OCI-LY7 (cell line): ENCODE data around the gene MRPL48. TPM values are rescaled to one million over a fixed set of nuclear protein-coding genes. Genes with fewer than 3 reads are reported as not detected.

Experiments used
- Bru-seq: library from RNA; stranded (reverse); fragments of 400-500 nt; gene quantifications from one replicate; lab custom pipeline; 2021; lab: Mats Ljungman, UMichigan
- BruChase-seq, 2 experiments: library from RNA; stranded (reverse); fragments of 400-500 nt; gene quantifications; one replicate each; lab custom pipeline; 2021; lab: Mats Ljungman, UMichigan
- BruUV-seq: library from RNA; stranded (reverse); fragments of 400-500 nt; replicated peaks from 2 replicates; lab custom pipeline; 2021; lab: Mats Ljungman, UMichigan
- CTCF ChIA-PET: fragments of 300-600 bp; sonication (Branson Sonifier 250); formaldehyde crosslinking; loops from one replicate; lab custom pipeline; 2022; ENCODE audit warnings: antibody characterized with exemption; ENCODE audit not compliant: unreplicated experiment; lab: Charles Lee
- POLR2A ChIA-PET: fragments of 300-600 bp; sonication (Branson Sonifier 250); formaldehyde crosslinking; loops from one replicate; lab custom pipeline; 2022; ENCODE audit warnings: antibody characterized with exemption; lab: Charles Lee
- DNase-seq: peaks from one replicate; pipeline ENCODE4 v3.0.0-alpha.2; 2015; ENCODE audit warnings: low spot score
- H2AFZ ChIP-seq: fragments of 200-600 bp; sonication (generic), shearing (Covaris generic); 2 replicates; pipeline ENCODE4 v1.6.1; 2014; ENCODE audit warnings: mild to moderate bottlenecking, antibody characterized with exemption, low read length, moderate library complexity
- H3K27ac ChIP-seq: fragments of 200-600 bp; sonication (generic); 2 replicates; pipeline ENCODE4 v1.5.1; 2014; ENCODE audit warnings: mixed run types, low read depth, mild to moderate bottlenecking, moderate library complexity, low read length, inconsistent platforms; ENCODE audit not compliant: poor library complexity, severe bottlenecking
- H3K36me3 ChIP-seq: fragments of 200-600 bp; sonication (generic); 2 replicates; pipeline ENCODE4 v1.6.1; 2014; ENCODE audit warnings: mild to moderate bottlenecking, antibody characterized with exemption, low read length, moderate library complexity, mixed read lengths; ENCODE audit not compliant: insufficient read depth
- H3K4me1 ChIP-seq: fragments of 200-600 bp; sonication (generic); 2 replicates; pipeline ENCODE4 v1.5.1; 2014; ENCODE audit warnings: mild to moderate bottlenecking, low read length; ENCODE audit not compliant: insufficient read depth, poor library complexity, severe bottlenecking
- H3K4me2 ChIP-seq: fragments of 200-600 bp; sonication (generic); 2 replicates; pipeline ENCODE4 v1.6.1; 2014; ENCODE audit warnings: mild to moderate bottlenecking, low read length
- H3K4me3 ChIP-seq: fragments of 200-600 bp; sonication (generic); 2 replicates; pipeline ENCODE4 v1.5.1; 2014; ENCODE audit warnings: mild to moderate bottlenecking, low read depth, low read length; ENCODE audit not compliant: poor library complexity, severe bottlenecking
- H3K79me2 ChIP-seq: fragments of 200-600 bp; sonication (generic); 2 replicates; pipeline ENCODE4 v1.6.1; 2016; ENCODE audit warnings: low read depth, mild to moderate bottlenecking, low read length, moderate library complexity, mixed read lengths; ENCODE audit not compliant: insufficient read depth
- H3K9me2 ChIP-seq: fragments of 200-600 bp; sonication (generic); 2 replicates; pipeline ENCODE4 v1.6.1; 2016; ENCODE audit warnings: mild to moderate bottlenecking, low read length, mixed read lengths; ENCODE audit not compliant: insufficient read depth
- H3K9me3 ChIP-seq: fragments of 200-600 bp; sonication (generic); 2 replicates; pipeline ENCODE4 v1.6.1; 2014; ENCODE audit warnings: mild to moderate bottlenecking, mixed run types, low read length, mixed read lengths
- H4K20me1 ChIP-seq: fragments of 200-600 bp; sonication (generic); 2 replicates; pipeline ENCODE4 v1.6.1; 2014; ENCODE audit warnings: mild to moderate bottlenecking, antibody characterized with exemption, low read length, moderate library complexity, mixed read lengths; ENCODE audit not compliant: insufficient read depth
- CTCF ChIP-seq: fragments of 200-600 bp; sonication (generic); conservative IDR thresholded peaks from 2 replicates; pipeline ENCODE4 v1.5.1; 2014; ENCODE audit warnings: mild to moderate bottlenecking, antibody characterized with exemption, low read length, moderate library complexity, mixed read lengths
- EZH2phosphoT487 ChIP-seq: fragments of 200-600 bp; sonication (generic); IDR thresholded peaks from 2 replicates; pipeline ENCODE4 v1.6.1; 2018; ENCODE audit warnings: low read depth, borderline replicate concordance, mild to moderate bottlenecking, mixed run types, antibody characterized with exemption, low read length, moderate library complexity, mixed read lengths
- intact Hi-C: fragments of 100-400 bp; cut with micrococcal nuclease; formaldehyde crosslinking; loops from one replicate; pipeline ENCODE4 v1.10.0; 2022; ENCODE audit not compliant: unreplicated experiment
- long read RNA-seq: library from polyadenylated mRNA; stranded (forward); transcript quantifications from one replicate; pipeline ENCODE4 v2.0.0, GENCODE V29; 2022
- total RNA-seq, 2 experiments: library from RNA; depleted of rRNA in 1 of 2; stranded (reverse); fragments of >200 nt in 1 of 2; shearing (Covaris generic) in 1 of 2; gene quantifications; 2 replicates each; pipeline ENCODE4 v1.2.3, GENCODE V29; 2014 to 2022

Gene MRPL48
- total RNA-seq (2014; rRNA removed; shearing (Covaris generic)) (167 and 180 TPM in 2 replicates), total RNA-seq (2022) (63.9 and 64.4 TPM in 2 replicates), Bru-seq, nascent RNA (percentile 72 among the genes with signal in this experiment), BruChase-seq, experiment 1, labeled RNA remaining after a 6-hour chase (percentile 73 among the genes with signal in this experiment), BruChase-seq, experiment 2, labeled RNA remaining after a 2-hour chase (percentile 66 among the genes with signal in this experiment)
- long read RNA-seq, transcript MRPL48-201 (8 exons, 1,536 nt), result major isoform, 85 of 117 reads
- long read RNA-seq, partial matches to known transcripts, result 3 of 117 reads
- long read RNA-seq, other reads (novel, unspliced or antisense), result 24 of 117 reads

- Histone ChIP-seq H3K9me2 (no peaks in the 10 kb centered on the region), H4K20me1 (no peaks in the 10 kb centered on the region), H2AFZ (peak within 1 kb of the TSS; percentile 86), H3K36me3 (peaks cover 11% of the 10 kb centered on the region; the same call in 1 of the 2 replicates), H3K27ac (peak within 1 kb of the TSS; percentile 92), H3K9me3 (no peaks in the 10 kb centered on the region), H3K4me3 (peak within 1 kb of the TSS; percentile 77), H3K4me2 (peak within 1 kb of the TSS; percentile 90), H3K79me2 (peaks cover 39% of the 10 kb centered on the region), H3K4me1 (peaks cover 49% of the 10 kb centered on the region)
- DNase-seq, result peak; percentile 92
- CTCF ChIA-PET, result no interaction called here
- intact Hi-C loops, result loop anchor here (1.0 to 10.0 kb wide), 3 partner anchors 27 to 197 kb away; partner anchors contain the start of genes COA4, PAAF1, RAB6A and UCP2
- POLR2A ChIA-PET, result interaction anchor here (0.6 to 2.1 kb wide), 14 partner anchors 8 to 1545 kb away, joined by 3 to 17 read pairs (median 4); partner anchors contain the start of gene RAB6A
- TF ChIP-seq CTCF (no peak), EZH2phosphoT487 (no peak)
- BruUV-seq, result TSS peak; percentile 97
Measured at GRCh38 chr11:73787643-73788558, at the start of gene MRPL48. Gene MRPL48, plus strand, starts transcription at chr11:73787874. Its CDS starts 98 bp downstream, at chr11:73787972.

- DNase-seq, result no peak
- no TSS peak for BruUV-seq
- Histone ChIP-seq H3K9me3 (no peaks in the 10 kb centered on the region), H3K36me3 (peaks cover 4% of the 10 kb centered on the region; the same call in 1 of the 2 replicates), H3K9me2 (no peaks in the 10 kb centered on the region), H3K4me1 (no peaks in the 10 kb centered on the region), H4K20me1 (no peaks in the 10 kb centered on the region), H3K79me2 (peaks cover 41% of the 10 kb centered on the region; the same call in 1 of the 2 replicates), H3K4me3 (no peak overlapping the region), H3K27ac (no peak overlapping the region), H3K4me2 (no peak overlapping the region), H2AFZ (no peak overlapping the region)
- intact Hi-C loops, result no loop called here
- ChIA-PET CTCF (no interaction called here), POLR2A (interaction anchor here (0.7 kb wide), 1 partner anchor 174 kb away, joined by 4 read pairs; no protein-coding TSS in a partner anchor)
- no peak for TF ChIP-seq CTCF
- TF ChIP-seq EZH2phosphoT487, result no peak
Measured at GRCh38 chr11:73743045-73743444, 44.6 kb upstream of the MRPL48 start.
